Lower leg skin (tissue), 4 donors: ENCODE data around the gene MDM2. TPM values are rescaled to one million over a fixed set of nuclear protein-coding genes. Genes with fewer than 3 reads are reported as not detected.

Source experiments
- DNase-seq, 2 donors: peaks; one replicate each; pipeline ENCODE4 v3.0.0-alpha.2; 2019; ENCODE audit warnings: low spot score in 2 of 2
- H3K4me3 ChIP-seq: fragments of 200-600 bp; sonication (generic); 2 replicates; pipeline ENCODE4 v1.5.1; 2017; ENCODE audit warnings: mild to moderate bottlenecking, low read depth; ENCODE audit not compliant: poor library complexity, severe bottlenecking
- POLR2A ChIP-seq, 2 donors: fragments of 450-650 bp; IDR thresholded peaks; one replicate each; pipeline ENCODE4 v1.6.1; 2016 to 2017; ENCODE audit warnings: antibody characterized with exemption in 2 of 2, mild to moderate bottlenecking in 1 of 2, moderate library complexity in 1 of 2
- WGBS, 2 donors: methylation state at CpG; one replicate each; pipeline ENCODE4 v1.1.5; 2018; 5-methylcytosine and 5-hydroxymethylcytosine counted together
- intact Hi-C: fragments of 100-400 bp; cut with DNase I; formaldehyde crosslinking; loops from one replicate; pipeline ENCODE4 v1.15.0; 2023; ENCODE audit warnings: low total_unique reads
- total RNA-seq, 4 donors: library from RNA; depleted of rRNA; stranded (reverse); fragments of >200 nt; gene quantifications; one replicate each; pipeline ENCODE4 v1.1.0, GENCODE V29; 2016
- TF ChIP-seq, protein P1 (sequence below), 3 donors: fragments of 450-650 bp; IDR thresholded peaks; one replicate each; pipeline ENCODE4 v1.5.1; 2016; ENCODE audit warnings: antibody characterized with exemption in 3 of 3, mild to moderate bottlenecking in 3 of 3, moderate library complexity in 2 of 3

MDM2 gene
- total RNA-seq, 4 donors from 2014 or later = 50.0 to 73.4 (median 60.3) TPM

DNA sequence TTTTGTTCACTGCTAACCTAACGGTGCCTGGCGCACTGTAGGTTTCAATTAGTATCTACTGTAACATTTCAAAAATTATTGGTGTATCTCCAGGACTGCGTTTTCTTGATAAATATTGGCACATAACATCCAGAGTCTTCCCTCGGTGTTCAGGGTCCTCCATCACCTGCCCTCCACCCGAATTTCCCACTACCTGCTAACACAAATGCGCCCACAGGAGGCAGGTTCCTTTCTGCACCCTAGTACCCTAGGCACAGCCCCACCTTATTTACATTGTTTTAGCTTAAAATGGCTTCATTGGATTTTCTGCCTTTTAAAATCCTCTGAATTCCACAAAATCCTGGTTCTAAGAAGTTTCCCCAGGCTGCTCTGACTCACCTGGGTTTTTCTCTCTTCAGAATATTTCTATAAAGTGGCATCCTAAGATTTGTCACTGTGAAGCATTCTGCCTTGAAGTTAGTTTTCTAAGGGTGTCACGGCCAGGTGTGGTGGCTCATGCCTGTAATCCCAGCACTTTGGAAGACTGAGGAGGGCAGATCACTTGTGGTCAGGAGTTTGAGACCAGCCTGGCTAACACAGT is 86.4 kb downstream of the MDM2 start:
- H3K4me3 ChIP-seq = no peak overlapping the region
- 95 to 99% methylated on average over 7 of the region's 7 CpGs for WGBS, 2 donors
- DNase-seq = no peak
- TF ChIP-seq POLR2A (IDR thresholded peaks at IDR 0.05) = no peak
- TF ChIP-seq, protein P1, sequence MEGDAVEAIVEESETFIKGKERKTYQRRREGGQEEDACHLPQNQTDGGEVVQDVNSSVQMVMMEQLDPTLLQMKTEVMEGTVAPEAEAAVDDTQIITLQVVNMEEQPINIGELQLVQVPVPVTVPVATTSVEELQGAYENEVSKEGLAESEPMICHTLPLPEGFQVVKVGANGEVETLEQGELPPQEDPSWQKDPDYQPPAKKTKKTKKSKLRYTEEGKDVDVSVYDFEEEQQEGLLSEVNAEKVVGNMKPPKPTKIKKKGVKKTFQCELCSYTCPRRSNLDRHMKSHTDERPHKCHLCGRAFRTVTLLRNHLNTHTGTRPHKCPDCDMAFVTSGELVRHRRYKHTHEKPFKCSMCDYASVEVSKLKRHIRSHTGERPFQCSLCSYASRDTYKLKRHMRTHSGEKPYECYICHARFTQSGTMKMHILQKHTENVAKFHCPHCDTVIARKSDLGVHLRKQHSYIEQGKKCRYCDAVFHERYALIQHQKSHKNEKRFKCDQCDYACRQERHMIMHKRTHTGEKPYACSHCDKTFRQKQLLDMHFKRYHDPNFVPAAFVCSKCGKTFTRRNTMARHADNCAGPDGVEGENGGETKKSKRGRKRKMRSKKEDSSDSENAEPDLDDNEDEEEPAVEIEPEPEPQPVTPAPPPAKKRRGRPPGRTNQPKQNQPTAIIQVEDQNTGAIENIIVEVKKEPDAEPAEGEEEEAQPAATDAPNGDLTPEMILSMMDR (IDR thresholded peaks at IDR 0.05) = no peak
- intact Hi-C loops = no loop called here

DNA sequence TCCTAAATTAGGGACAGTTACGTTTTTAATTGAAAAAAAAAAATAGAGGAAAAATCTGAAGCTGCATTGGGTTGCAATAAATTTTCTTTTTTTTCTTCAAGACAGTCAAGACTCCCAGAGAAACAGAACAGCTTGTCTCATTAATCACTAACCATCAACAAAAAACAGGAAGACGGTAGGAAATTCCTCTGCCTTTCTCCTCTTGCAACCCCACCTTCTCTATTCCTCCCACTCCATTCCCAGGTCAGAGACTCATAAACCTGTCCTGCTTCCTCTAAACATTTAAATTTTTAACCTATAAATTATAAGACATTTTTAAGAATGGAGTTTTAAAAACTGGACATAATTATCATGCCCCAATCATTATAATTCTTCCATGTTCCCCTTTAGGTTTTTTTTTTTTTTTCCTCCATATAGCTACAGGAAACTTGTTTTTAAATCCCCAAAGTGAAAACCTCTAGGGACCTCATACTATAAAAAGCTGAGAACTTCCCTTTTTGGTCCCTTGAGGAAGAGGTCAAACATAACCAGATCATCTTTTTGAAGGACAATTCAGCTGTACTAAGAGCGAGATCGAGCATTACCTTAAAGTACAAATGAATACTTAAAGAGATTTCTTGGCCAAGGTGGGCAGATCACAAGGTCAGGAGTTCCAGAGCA is 89.0 kb downstream of the MDM2 start:
- TF ChIP-seq, protein P1 (IDR thresholded peaks at IDR 0.05) = no peak
- TF ChIP-seq POLR2A (IDR thresholded peaks at IDR 0.05) = no peak
- 72% methylated on average over 4 of the region's 4 CpGs for WGBS, 2 donors
- intact Hi-C loops = no loop called here
- no peak for DNase-seq
- no peak overlapping the region for H3K4me3 ChIP-seq

DNA sequence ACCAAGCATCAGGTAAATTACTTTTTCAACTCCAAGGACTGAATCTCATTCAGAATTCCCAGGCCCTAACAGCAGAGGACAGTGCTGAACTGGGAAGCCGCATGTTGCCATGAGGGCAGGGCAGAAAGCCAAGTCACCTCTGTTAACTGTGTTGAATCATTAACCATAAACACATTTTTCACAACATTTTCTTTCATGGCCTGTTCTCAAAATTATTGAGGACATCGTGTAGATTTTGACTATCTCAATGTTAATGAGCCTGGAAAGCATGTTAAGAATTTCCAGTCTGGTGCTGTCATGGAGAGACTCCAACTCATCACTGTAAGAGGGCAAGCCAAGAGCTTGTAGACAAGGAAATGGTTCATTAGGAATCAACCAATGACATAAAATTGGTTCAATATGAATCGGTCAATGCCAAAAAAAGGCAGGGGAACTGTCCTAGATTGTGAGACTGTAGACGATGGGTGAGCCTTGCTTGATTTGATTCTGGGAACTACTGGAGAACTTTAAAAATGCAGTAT is 91.3 kb downstream of the MDM2 start:
- no peak for TF ChIP-seq POLR2A (IDR thresholded peaks at IDR 0.05)
- TF ChIP-seq, protein P1 (IDR thresholded peaks at IDR 0.05) = no peak
- peak in 1 of 2 donors; percentile 54 for DNase-seq
- WGBS, 2 donors = 40 to 46% methylated on average over 4 of the region's 4 CpGs
- intact Hi-C loops = no loop called here
- no peak overlapping the region for H3K4me3 ChIP-seq

DNA sequence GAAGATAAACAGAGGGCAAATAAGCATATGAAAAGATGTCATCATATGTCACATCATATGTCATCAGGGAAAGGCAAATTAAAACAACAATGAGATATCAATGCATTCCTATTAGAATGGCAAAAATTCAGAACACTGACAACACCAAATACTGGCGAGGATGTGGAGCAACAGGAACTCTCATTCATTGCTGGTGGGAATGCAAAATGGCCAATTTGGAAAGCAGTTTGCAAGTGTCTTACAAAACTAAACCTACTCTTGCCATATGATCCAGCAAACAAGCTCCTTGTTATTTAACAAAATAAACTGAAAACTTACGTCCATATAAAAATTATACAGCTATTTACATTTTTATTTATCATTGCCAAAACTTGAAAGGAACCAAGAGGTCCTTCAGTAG is 92.3 kb downstream of the MDM2 start:
- WGBS, 2 donors = 41 to 57% methylated on average over 2 of the region's 2 CpGs
- intact Hi-C loops = no loop called here
- H3K4me3 ChIP-seq = no peak overlapping the region
- no peak for TF ChIP-seq POLR2A (IDR thresholded peaks at IDR 0.05)
- TF ChIP-seq, protein P1 (IDR thresholded peaks at IDR 0.05) = no peak
- DNase-seq = no peak

Other genes starting within 250 kb of the MDM2 start
- gene RAP1B, start 197.3 kb upstream of the MDM2 start, total RNA-seq = 100 to 1,000 TPM in 3 of 4 donors, 10 to 100 TPM in 1; 96.1 to 183 (median 123) TPM
- 10 to 100 TPM; 19.3 to 41.7 (median 31.9) TPM for gene NUP107, start 121.2 kb upstream of the MDM2 start, total RNA-seq
- gene SLC35E3, start 62.0 kb upstream of the MDM2 start, total RNA-seq = 10 to 100 TPM in 1 of 4 donors, 1 to 10 TPM in 3; 4.5 to 13.9 (median 6.5) TPM
- gene CPM, start 125.0 kb downstream of the MDM2 start, total RNA-seq = 100 to 1,000 TPM in 3 of 4 donors, 10 to 100 TPM in 1; 76.1 to 149 (median 123) TPM